ENCODE results near the gene NCAPG2.

The NCAPG2 gene

GRCh38 chr7:158745057-158745715 is 40.6 kb upstream of the NCAPG2 start:
- H3K27me3 ChIP-seq (ENCODE audit: insufficient read depth, low read length, poor library complexity, severe bottlenecking), result no peaks in the 10 kb centered on the region

DNA sequence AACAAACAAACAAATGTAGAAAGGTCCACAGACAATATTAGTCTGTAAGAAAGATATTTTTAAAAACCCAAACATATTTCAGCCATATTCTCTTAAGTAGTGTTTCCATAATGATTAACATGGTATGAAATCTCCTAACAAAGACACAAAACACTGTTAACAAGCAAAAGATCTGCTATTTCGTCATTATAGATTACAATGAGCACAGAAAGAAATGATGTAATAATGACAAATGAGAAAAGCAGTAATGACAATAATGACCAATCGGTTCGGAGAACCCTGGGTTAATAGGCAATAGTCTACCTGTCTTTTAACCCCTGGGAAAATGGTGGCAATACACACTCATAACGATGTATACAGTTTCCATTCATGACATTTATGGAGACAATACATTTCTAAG is 39.5 kb upstream of the NCAPG2 start:
- no peaks in the 10 kb centered on the region for H3K9me3 ChIP-seq (ENCODE audit: insufficient read depth, low read depth, low read length)
- H2AFZ ChIP-seq (ENCODE audit: low read length), result no peak overlapping the region
- no peaks in the 10 kb centered on the region for H3K79me2 ChIP-seq (ENCODE audit: insufficient read depth, low read length)
- no peaks in the 10 kb centered on the region for H3K27me3 ChIP-seq (ENCODE audit: insufficient read depth, low read length, poor library complexity, severe bottlenecking)
- H3F3A ChIP-seq (ENCODE audit: low read depth), result no peaks in the 10 kb centered on the region; the same call in 1 of the 2 replicates
- H4K20me1 ChIP-seq (ENCODE audit: insufficient read depth, low read length, poor library complexity, severe bottlenecking), result no peaks in the 10 kb centered on the region
- no peak overlapping the region for H3K4me2 ChIP-seq (ENCODE audit: low read depth, low read length, poor library complexity, severe bottlenecking)
- peaks cover 94% of the 10 kb centered on the region for H3K36me3 ChIP-seq (ENCODE audit: insufficient read depth, low read length)
- peaks cover 14% of the 10 kb centered on the region for H3K4me1 ChIP-seq (ENCODE audit: insufficient read depth, low read length, poor library complexity, severe bottlenecking)
- no peaks in the 10 kb centered on the region for H3K9me2 ChIP-seq (replicated peaks; ENCODE audit: low read depth, low read length)
- TF ChIP-seq CTCF (conservative IDR thresholded peaks at IDR 0.05; ENCODE audit: low read length) (no peak), EZH2phosphoT487 (IDR thresholded peaks at IDR 0.05; ENCODE audit: borderline replicate concordance) (no peak)
- H3K4me3 ChIP-seq (ENCODE audit: low read length, poor library complexity, severe bottlenecking), result no peak overlapping the region
- no peak overlapping the region for H3K9ac ChIP-seq (ENCODE audit: low read depth, low read length, poor library complexity, severe bottlenecking)

More at GRCh38 chr7:158745057-158745715, 40.6 kb upstream of the NCAPG2 start:
- Histone ChIP-seq H3K9me2 (replicated peaks; ENCODE audit: low read depth, low read length) (no peaks in the 10 kb centered on the region), H4K20me1 (ENCODE audit: insufficient read depth, low read length, poor library complexity, severe bottlenecking) (no peaks in the 10 kb centered on the region), H3K9me3 (ENCODE audit: insufficient read depth, low read depth, low read length) (no peaks in the 10 kb centered on the region), H3K9ac (ENCODE audit: low read depth, low read length, poor library complexity, severe bottlenecking) (no peak overlapping the region), H3K4me3 (ENCODE audit: low read length, poor library complexity, severe bottlenecking) (no peak overlapping the region), H3K79me2 (ENCODE audit: insufficient read depth, low read length) (no peaks in the 10 kb centered on the region), H2AFZ (ENCODE audit: low read length) (no peak overlapping the region), H3F3A (ENCODE audit: low read depth) (no peaks in the 10 kb centered on the region; the same call in 1 of the 2 replicates), H3K4me2 (ENCODE audit: low read depth, low read length, poor library complexity, severe bottlenecking) (no peak overlapping the region), H3K36me3 (ENCODE audit: insufficient read depth, low read length) (peaks cover 96% of the 10 kb centered on the region), H3K4me1 (ENCODE audit: insufficient read depth, low read length, poor library complexity, severe bottlenecking) (peaks cover 8% of the 10 kb centered on the region)
- TF ChIP-seq EZH2phosphoT487 (IDR thresholded peaks at IDR 0.05; ENCODE audit: borderline replicate concordance) (no peak), CTCF (conservative IDR thresholded peaks at IDR 0.05; ENCODE audit: low read length) (no peak)

- peaks cover 96% of the 10 kb centered on the region for H3K36me3 ChIP-seq (ENCODE audit: insufficient read depth, low read length)
- no peak overlapping the region for H2AFZ ChIP-seq (ENCODE audit: low read length)
- H3K9me2 ChIP-seq (replicated peaks; ENCODE audit: low read depth, low read length), result no peaks in the 10 kb centered on the region
- no peaks in the 10 kb centered on the region for H3K79me2 ChIP-seq (ENCODE audit: insufficient read depth, low read length)
- H4K20me1 ChIP-seq (ENCODE audit: insufficient read depth, low read length, poor library complexity, severe bottlenecking), result no peaks in the 10 kb centered on the region
- no peak overlapping the region for H3K4me3 ChIP-seq (ENCODE audit: low read length, poor library complexity, severe bottlenecking)
- no peaks in the 10 kb centered on the region; the same call in 1 of the 2 replicates for H3F3A ChIP-seq (ENCODE audit: low read depth)
- H3K9me3 ChIP-seq (ENCODE audit: insufficient read depth, low read depth, low read length), result no peaks in the 10 kb centered on the region
- H3K4me1 ChIP-seq (ENCODE audit: insufficient read depth, low read length, poor library complexity, severe bottlenecking), result peaks cover 14% of the 10 kb centered on the region
- H3K9ac ChIP-seq (ENCODE audit: low read depth, low read length, poor library complexity, severe bottlenecking), result no peak overlapping the region
- no peak overlapping the region for H3K4me2 ChIP-seq (ENCODE audit: low read depth, low read length, poor library complexity, severe bottlenecking)
- TF ChIP-seq CTCF (conservative IDR thresholded peaks at IDR 0.05; ENCODE audit: low read length), result no peak
- no peak for TF ChIP-seq EZH2phosphoT487 (IDR thresholded peaks at IDR 0.05; ENCODE audit: borderline replicate concordance)
- H3K27me3 ChIP-seq (ENCODE audit: insufficient read depth, low read length, poor library complexity, severe bottlenecking), result no peaks in the 10 kb centered on the region
Measured at GRCh38 chr7:158743219-158743618, 38.6 kb upstream of the NCAPG2 start.

All from Loucy (cell line).